H1 (cell line): ENCODE measurements around the gene NCAPG. TPM values are rescaled to one million over a fixed set of nuclear protein-coding genes. Genes with fewer than 3 reads are reported as not detected.

ENCODE experiments used
- JUN ChIP-seq: IDR thresholded peaks from 2 replicates; pipeline ENCODE4 v1.6.1; 2011; ENCODE audit warnings: low read depth, mild to moderate bottlenecking, improper control_type of control experiment, low read length
- NANOG ChIP-seq: IDR thresholded peaks from 2 replicates; pipeline ENCODE4 v1.6.1; 2011; ENCODE audit warnings: low read length, low read depth, mild to moderate bottlenecking, inconsistent platforms; ENCODE audit not compliant: insufficient read depth, poor library complexity, severe bottlenecking
- TAF1 ChIP-seq: IDR thresholded peaks from 2 replicates; pipeline ENCODE4 v1.6.1; 2011; ENCODE audit warnings: mild to moderate bottlenecking, low read depth, low read length
- polyA plus RNA-seq, 7 experiments: library from polyadenylated mRNA; depleted of rRNA in 3 of 7; stranded (reverse) in 5 of 7; unstranded in 2 of 7; fragments of >200 nt in 5 of 7; fragments of 200-250 nt in 2 of 7; gene quantifications; 1 replicate in 5 of 7; 2 replicates in 1 of 7; 4 replicates in 1 of 7; pipeline versions ENCODE4 v1.2.1 to v1.2.3, GENCODE V29; 2011 to 2013; ENCODE audit warnings: missing spikeins in 2 of 7, mixed read lengths in 2 of 7
- total RNA-seq: library from RNA; stranded (reverse); fragmentation: NEBNext Ultra II Directional; extraction: Animal tissue kit (Norgen Biotek cat#: 25700); gene quantifications from 2 replicates; pipeline ENCODE4 v1.2.1, GENCODE V29; 2021

NCAPG gene
- total and polyA plus RNA-seq, 2 of the 8 experiments (the other 6 are each of a cell fraction or from before 2014, with no cell fraction given), result 12.9 to 52.3 TPM

DNA sequence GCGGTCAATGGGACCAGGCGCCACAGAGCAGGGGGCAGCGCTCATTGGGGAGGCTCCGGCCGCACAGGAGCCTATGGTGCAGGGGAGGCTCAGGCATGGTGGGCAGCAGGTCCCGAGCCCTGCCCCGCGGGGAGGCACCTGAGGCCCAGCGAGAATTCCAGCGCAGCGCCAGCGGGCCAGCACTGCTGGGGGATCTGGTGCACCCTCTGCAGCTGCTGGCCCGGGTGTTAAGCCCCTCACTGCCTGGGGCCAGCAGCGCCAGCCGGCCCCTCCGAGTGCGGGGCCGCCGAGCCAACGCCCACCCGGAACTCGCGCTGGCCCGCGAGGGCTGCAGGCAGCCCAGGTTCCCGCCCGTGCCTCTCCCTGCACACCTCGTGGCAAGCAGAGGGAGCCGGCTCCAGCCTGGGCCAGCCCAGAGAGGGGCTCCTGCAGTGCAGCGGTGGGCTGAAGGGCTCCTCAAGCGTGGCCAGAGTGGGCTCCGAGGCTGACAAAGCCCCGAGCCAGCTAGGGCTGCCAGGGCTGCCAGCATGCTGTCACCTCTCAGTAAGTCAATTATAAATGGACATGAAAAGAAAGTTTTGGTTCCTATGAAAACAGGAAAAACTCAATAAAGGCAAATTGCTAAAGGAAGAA, 43.8 kb upstream of the NCAPG start (continued):
- TF ChIP-seq JUN, result no peak
- TF ChIP-seq TAF1, result no peak
- TF ChIP-seq NANOG, result no peak
